Activated CD8-positive, alpha-beta memory T cell treated with anti-CD3 and anti-CD28 coated beads, Interleukin-2, amount 50 U/mL, for 24 hours (primary cell): ENCODE results near the gene KLK6.
"Not testable (repeated sequence)": the region's sequence is repeated elsewhere in the genome, so short reads cannot be mapped to it uniquely, and the experiment has no call there.

Source experiments
- DNase-seq: peaks from one replicate; pipeline ENCODE4 v3.0.0-alpha.2; 2020; ENCODE audit errors: extremely low read depth

Gene KLK6

GRCh38 chr19:50992666-50993035, 23.3 kb upstream of the KLK6 start:
- no peak for DNase-seq

GRCh38 chr19:50984416-50984815, 15.0 kb upstream of the KLK6 start:
- not testable (repeated sequence) for DNase-seq

- DNase-seq: no peak
Observed at GRCh38 chr19:50983625-50984292, 14.4 kb upstream of the KLK6 start, which contains the start of gene KLK7. Gene KLK7, minus strand, starts transcription at chr19:50983917. Its CDS starts 1,518 bp downstream, at chr19:50982399.

GRCh38 chr19:50982186-50982585, 12.8 kb upstream of the KLK6 start:
- DNase-seq: no peak

- DNase-seq: no peak
Observed at GRCh38 chr19:50981587-50982146, 12.3 kb upstream of the KLK6 start.

GRCh38 chr19:50980208-50980607, 10.8 kb upstream of the KLK6 start:
- DNase-seq: no peak

- DNase-seq: no peak
Observed at GRCh38 chr19:50979758-50980157, 10.4 kb upstream of the KLK6 start.

GRCh38 chr19:50978772-50979390, 9.5 kb upstream of the KLK6 start:
- DNase-seq: no peak

GRCh38 chr19:50977626-50978025, 8.2 kb upstream of the KLK6 start:
- DNase-seq: no peak

GRCh38 chr19:50975766-50976165, 6.4 kb upstream of the KLK6 start:
- no peak for DNase-seq

- DNase-seq: no peak
Observed at GRCh38 chr19:50974702-50975556, 5.5 kb upstream of the KLK6 start.

- no peak for DNase-seq
Observed at GRCh38 chr19:50972795-50973376, 3.5 kb upstream of the KLK6 start.

GRCh38 chr19:50969810-50970209, 419 bp upstream of the KLK6 start:
- not testable (repeated sequence) for DNase-seq

- no peak for DNase-seq
Observed at GRCh38 chr19:50968716-50969412, 527 bp downstream of the KLK6 start.

GRCh38 chr19:50967929-50968715, 1.3 kb downstream of the KLK6 start:
- no peak for DNase-seq

GRCh38 chr19:50964266-50964665, 5.1 kb downstream of the KLK6 start:
- DNase-seq: no peak

- DNase-seq: no peak
Observed at GRCh38 chr19:50963381-50963780, 6.0 kb downstream of the KLK6 start.

GRCh38 chr19:50962245-50962644, 7.1 kb downstream of the KLK6 start:
- no peak for DNase-seq

GRCh38 chr19:50959731-50960500, 9.5 kb downstream of the KLK6 start:
- DNase-seq: no peak

GRCh38 chr19:50957587-50957986, 11.8 kb downstream of the KLK6 start:
- DNase-seq: no peak
